Left colon (tissue), 2 donors: ENCODE data around the gene TAF11. TPM values are rescaled to one million over a fixed set of nuclear protein-coding genes. Genes with fewer than 3 reads are reported as not detected.
A peak's percentile ranks its signal among the peaks of the same experiment; 100 is the strongest.
"Not testable (repeated sequence)": the region's sequence is repeated elsewhere in the genome, so short reads cannot be mapped to it uniquely, and the experiment has no call there.

Source experiments
- ATAC-seq: fragments of 200-7000 bp; cut with Tn5 transposase; one replicate; pipeline ENCODE4 v1.9.1; 2020; ENCODE audit warnings: mild to moderate bottlenecking, moderate library complexity
- DNase-seq, 2 donors: peaks; one replicate each; pipeline ENCODE4 v3.0.0-alpha.2; 2020
- intact Hi-C, 2 donors: fragments of 100-400 bp; cut with DNase I in 1 of 2; cut with micrococcal nuclease in 1 of 2; formaldehyde crosslinking; loops; one replicate each; pipeline versions ENCODE4 v1.11.2 to v1.14.0; 2022; cut with DNase I, micrococcal nuclease
- total RNA-seq, 2 donors: library from RNA; stranded (reverse); fragmentation: NEBNext Ultra II Directional; extraction: Animal tissue kit (Norgen Biotek cat#: 25700); gene quantifications; one replicate each; pipeline ENCODE4 v1.2.1, GENCODE V29; 2021
- donor health status: DM: no; HTN: no; CAD: no.
- donor health status: DM: yes; HTN: yes; CAD: no.

The TAF11 gene
- total RNA-seq, 2 donors from 2014 or later: 21.6 to 25.0 TPM

- intact Hi-C loops: no loop called here
- DNase-seq (no peak), ATAC-seq (no peak)
Measured at GRCh38 chr6:34909320-34909883, 21.6 kb upstream of the TAF11 start.

DNA sequence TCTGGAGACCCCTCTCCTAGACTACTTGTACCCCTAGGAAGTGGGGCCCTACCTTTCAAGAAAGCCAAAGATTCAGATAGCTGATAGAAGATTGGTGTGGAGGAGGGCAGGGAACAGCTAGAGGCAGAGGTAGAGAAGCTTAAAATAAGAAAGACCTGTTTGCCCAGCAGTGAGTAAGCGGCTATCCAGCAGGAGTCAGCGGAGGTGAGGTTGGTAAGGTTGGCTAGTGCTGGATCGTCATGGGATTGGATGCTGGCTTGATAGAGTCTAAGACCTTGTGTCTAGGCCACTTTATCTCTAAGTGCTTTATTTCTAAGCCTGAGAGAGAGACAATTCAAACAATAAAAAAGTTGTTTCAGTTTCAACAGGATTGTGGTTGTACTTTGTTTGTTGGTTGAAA is 20.4 kb upstream of the TAF11 start:
- ATAC-seq (no peak), DNase-seq (no peak)
- intact Hi-C loops: no loop called here

DNA sequence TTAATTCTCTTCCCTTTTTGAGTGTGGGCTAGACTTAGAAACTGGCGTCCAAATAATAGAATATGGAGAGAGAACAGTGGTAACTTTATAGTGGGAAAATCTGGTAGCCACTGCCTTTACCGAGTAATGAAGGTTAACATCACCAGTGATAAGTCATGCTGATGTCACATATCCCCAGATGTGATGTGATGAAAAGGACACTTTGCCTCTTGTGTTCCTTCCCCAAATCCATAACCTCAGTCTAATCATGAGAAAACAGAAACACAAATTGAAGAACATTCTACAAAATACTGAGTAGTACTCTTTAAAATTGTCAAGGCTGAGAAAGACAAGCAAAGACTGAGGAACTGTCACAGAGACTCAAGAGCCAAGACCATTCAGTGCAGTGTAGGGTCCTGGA is 19.0 kb upstream of the TAF11 start:
- DNase-seq: no peak
- ATAC-seq: no peak
- intact Hi-C loops: no loop called here

- intact Hi-C loops: no loop called here
- ATAC-seq: peak; percentile 42
- no peak for DNase-seq
Measured at GRCh38 chr6:34904990-34905613, 17.3 kb upstream of the TAF11 start.

DNA sequence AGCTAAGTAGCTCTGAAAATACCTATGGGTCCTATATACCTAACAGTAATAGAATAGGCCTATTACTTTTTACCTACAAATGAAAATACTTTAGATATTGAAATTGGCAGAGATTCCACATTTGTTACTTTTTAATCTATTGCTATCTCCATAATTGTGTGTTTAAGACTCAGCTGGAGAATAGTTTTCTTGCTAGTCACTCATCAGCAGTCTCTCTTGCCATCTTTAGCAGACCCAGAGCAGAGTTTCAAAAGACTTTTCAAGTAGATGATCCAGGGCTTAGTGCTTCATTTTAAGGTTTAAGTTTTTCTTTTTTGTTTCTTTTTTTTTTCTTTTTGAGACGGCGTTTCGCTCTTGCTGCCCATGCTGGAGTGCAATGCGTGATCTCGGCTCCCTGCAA is 14.1 kb upstream of the TAF11 start:
- DNase-seq (no peak), ATAC-seq (no peak)
- intact Hi-C loops: no loop called here

DNA sequence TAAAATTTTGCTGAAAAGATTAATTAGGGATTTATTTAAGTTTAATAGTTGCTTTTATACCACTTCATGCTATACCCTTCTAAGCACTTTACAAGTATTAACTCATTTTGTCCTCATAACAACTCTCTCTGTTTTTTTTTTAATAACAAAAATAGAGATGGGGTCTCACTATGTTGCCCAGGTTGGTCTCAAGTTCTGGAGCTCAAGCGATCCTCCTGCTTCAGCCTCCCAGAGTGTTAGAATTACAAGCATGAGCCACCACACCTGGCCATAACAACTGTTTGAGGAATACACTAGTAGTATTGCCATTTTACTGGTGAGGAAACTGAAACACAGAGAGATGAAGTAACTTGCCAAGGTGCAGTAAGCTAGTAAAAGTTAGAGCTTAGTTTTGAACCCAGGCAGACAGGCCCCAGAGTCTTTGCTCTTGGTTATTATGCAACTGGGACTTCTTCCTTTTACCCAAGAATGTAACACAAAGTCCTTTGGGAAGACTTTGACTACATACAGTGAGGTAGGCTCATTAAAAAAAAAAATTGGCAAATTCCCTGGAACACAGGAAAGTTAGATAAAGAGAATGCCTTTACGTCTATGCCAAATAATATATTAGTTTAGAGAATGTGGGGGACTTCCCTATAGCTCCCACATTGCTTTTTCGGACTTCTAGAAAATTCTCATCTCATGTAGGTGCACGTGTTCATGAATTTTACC is 12.6 kb upstream of the TAF11 start:
- no peak for DNase-seq
- intact Hi-C loops: no loop called here
- ATAC-seq: no peak

- intact Hi-C loops, DNase-seq, ATAC-seq: not testable (repeated sequence)
Measured at GRCh38 chr6:34899748-34900147, 11.9 kb upstream of the TAF11 start.

DNA sequence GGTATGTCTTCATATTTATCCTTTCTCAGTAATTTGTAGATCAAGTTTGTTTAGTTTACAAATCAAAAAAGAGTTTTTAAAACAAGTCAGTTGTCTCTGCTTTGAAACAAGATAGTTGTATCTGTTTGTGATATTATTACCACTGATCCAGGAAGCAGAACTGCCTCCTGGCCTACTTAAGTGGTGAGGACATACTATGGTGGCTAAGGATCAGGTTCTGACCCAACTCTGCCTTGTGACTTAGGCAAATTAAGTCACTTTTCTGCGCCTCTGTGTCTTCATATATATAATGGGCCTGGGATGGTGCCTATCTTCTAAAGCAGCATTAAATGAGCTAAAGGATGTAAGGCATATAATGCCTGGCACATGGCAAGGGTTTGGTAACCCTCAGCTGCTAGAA is 9.9 kb upstream of the TAF11 start:
- DNase-seq (no peak), ATAC-seq (no peak)
- intact Hi-C loops: no loop called here

DNA sequence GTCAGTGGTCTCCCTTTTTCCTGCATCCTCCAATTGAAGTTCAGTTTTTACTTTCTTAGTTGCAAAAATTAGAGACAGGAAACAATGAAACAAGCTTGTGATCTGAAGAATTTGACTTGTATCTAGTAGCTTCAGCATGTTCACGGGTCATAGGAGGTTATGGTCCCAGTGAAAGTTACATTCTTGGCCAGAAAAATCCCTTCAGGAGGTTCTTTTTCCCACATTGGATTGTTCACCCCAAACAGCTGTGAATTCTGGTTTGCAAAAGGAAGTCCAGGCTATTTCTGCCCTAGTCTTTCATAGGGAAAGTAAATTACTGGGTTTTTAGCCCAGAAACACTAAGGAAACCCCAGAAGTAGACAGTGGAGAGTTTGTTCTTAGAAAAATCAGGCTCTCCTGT is 9.3 kb upstream of the TAF11 start:
- intact Hi-C loops: no loop called here
- ATAC-seq: no peak
- no peak for DNase-seq

DNA sequence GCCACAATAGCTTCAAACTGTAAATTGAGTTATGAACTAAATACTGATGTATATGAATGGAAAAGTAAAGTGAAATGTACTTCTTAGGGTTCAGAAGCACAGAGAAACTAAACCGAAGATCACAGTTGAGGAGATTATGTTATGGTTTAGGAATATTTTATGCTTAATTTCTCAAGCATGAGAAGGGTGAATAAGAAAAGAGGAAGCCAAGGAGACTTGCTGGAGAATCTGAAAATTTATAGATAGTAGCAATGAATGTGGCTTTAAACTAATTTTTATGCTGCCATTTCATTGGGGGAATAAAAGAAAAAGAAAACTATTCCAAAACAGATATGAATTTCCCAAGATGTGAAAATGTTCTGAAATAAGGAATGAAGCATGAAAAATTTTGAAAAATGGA is 6.9 kb upstream of the TAF11 start:
- intact Hi-C loops: no loop called here
- no peak for ATAC-seq
- DNase-seq: no peak

GRCh38 chr6:34891296-34891695 is 3.5 kb upstream of the TAF11 start:
- intact Hi-C loops: no loop called here
- no peak for ATAC-seq

DNA sequence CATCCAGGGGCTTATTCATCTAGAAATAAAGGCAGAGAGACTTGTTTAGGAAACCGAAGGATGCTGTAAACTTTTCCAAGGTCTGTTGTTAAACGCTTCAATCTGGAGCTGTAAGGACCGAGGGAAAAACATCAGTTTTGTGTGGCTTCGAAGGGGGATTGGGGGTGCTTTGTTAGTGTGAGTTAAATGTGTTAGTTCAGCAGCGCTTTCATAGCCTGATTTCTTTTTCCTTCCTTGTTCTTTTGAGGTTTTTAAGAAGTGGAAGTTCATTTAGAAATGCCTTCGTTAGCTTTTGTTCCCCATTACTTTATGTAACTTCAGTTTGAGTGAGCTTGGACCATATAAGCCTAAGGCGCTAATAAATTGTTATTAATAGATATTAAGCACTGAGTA is 2.7 kb upstream of the TAF11 start:
- ATAC-seq (no peak), DNase-seq (no peak)
- intact Hi-C loops: no loop called here

More at GRCh38 chr6:34891296-34891695, 3.5 kb upstream of the TAF11 start:
- no peak for DNase-seq

- intact Hi-C loops: no loop called here
- DNase-seq (peak; percentile 89 to 94), ATAC-seq (peak; percentile 91)
Measured at GRCh38 chr6:34888874-34889555, 1.2 kb upstream of the TAF11 start, which contains the start of gene ANKS1A. TSS of gene ANKS1A (plus strand) at chr6:34889255. CDS start at chr6:34889403, 148 bp downstream.

GRCh38 chr6:34888514-34888856 is 643 bp upstream of the TAF11 start:
- ATAC-seq (no peak), DNase-seq (no peak)
- intact Hi-C loops: no loop called here

DNA sequence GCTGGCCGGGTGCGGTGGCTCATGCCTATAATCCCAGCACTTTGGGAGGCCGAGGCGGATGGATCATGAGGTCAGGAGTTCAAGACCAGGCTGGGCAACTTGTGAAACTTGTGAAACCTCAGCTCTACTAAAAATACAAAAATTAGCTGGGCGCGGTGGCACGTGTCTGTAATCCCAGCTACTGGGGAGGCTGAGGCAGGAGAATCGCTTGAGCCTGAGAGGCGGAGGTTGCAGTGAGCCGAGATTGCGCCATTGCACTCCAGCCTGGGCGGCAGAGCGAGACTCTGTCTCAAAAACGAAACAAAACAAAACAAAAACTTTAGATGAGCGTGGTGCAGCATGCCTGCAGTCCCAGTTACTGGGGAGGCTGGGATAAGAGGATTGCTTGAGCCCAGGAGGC is 2.0 kb downstream of the TAF11 start:
- intact Hi-C loops, DNase-seq, ATAC-seq: not testable (repeated sequence)

DNA sequence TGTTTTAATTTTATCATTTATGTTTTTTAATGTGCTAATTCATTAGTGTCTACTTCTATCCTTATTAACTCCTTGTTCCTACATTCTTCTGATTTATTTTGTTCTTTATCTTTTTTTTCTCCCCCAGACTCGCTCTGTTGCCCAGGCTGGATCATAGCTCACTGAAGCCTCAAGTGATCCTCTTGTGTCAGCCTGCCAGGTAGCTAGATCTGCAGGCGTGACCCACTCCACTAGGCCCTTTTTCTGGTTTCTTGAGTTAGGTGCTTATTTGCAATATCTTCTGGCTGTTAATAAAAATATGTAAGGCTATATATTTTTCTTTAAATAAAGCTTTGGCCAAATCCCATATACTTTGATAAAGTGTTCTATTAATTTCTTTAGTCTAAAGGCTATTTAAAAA is 2.8 kb downstream of the TAF11 start:
- DNase-seq: no peak
- no peak for ATAC-seq
- intact Hi-C loops: no loop called here

DNA sequence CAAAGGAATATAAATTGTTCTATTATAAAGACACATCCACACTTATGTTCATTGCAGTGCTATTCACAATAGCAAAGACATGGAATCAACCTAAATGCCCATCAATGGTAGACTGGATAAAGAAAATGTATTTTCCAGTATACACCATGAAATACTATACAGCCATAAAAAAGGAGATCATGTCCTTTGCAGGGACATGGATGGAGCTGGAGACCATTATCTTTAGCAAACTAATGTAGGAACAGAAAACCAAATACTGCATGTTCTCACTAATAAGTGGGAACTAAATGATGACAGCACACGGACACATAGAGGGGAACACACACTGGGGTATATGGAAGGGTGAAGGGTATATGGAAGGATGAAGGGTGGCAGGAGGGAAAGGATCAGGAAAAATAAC is 3.8 kb downstream of the TAF11 start:
- ATAC-seq, intact Hi-C loops: not testable (repeated sequence)

GRCh38 chr6:34877869-34878485 is 9.9 kb downstream of the TAF11 start:
- DNase-seq: no peak
- intact Hi-C loops: no loop called here
- no peak for ATAC-seq

More for the DNA sequence above, 3.8 kb downstream of the TAF11 start:
- DNase-seq: not testable (repeated sequence)

DNA sequence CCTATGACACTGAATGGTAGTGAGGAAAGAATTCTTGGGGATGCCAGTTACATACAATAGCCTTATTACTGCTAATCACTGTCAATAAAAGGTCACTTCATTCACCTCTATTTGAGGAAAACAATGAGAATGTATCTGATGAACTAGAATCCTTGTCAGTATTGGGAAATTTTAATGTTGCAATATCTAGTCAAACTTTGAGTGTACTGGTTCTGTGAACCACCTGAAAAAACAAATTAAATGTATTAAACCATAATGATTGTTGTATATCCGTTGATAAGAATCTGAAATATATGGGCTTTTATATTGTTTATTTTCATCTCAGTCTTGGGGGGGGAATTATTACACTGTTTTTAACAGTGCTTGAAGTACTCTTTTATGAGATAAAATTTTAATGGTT is 10.6 kb downstream of the TAF11 start:
- ATAC-seq: no peak
- intact Hi-C loops: no loop called here
- DNase-seq: no peak
